GM23338 (cell line): Measurements from ENCODE around the gene ARF6. TPM values are rescaled to one million over a fixed set of nuclear protein-coding genes. Genes with fewer than 3 reads are reported as not detected.
A peak's percentile ranks its signal among the peaks of the same experiment; 100 is the strongest.

Source experiments
- ATAC-seq: fragments of 200-7000 bp; cut with Tn5 transposase; 3 replicates; pipeline ENCODE4 v1.9.1; 2020
- DNase-seq: peaks from one replicate; pipeline ENCODE4 v3.0.0-alpha.2; 2015; ENCODE audit warnings: low spot score
- H2AFZ ChIP-seq: fragments of 200-600 bp; sonication (generic); 2 replicates; pipeline ENCODE4 v1.8.0; 2016; ENCODE audit warnings: antibody characterized with exemption, mild to moderate bottlenecking, moderate library complexity
- H3F3A ChIP-seq: fragments of 200-600 bp; sonication (generic); replicated peaks from 2 replicates; pipeline ENCODE4 v1.8.0; 2017; ENCODE audit warnings: antibody characterized with exemption, mixed run types, low read depth
- H3K27ac ChIP-seq: fragments of 200-600 bp; sonication (generic); 2 replicates; pipeline ENCODE4 v1.6.1; 2016; ENCODE audit warnings: low read depth
- H3K27me3 ChIP-seq: fragments of 200-600 bp; sonication (generic); 2 replicates; pipeline ENCODE4 v1.8.0; 2016; ENCODE audit warnings: mild to moderate bottlenecking, mixed run types, moderate library complexity; ENCODE audit not compliant: insufficient read depth
- H3K36me3 ChIP-seq: fragments of 200-600 bp; sonication (generic); 2 replicates; pipeline ENCODE4 v1.8.0; 2016; ENCODE audit warnings: mild to moderate bottlenecking; ENCODE audit not compliant: insufficient read depth
- H3K4me1 ChIP-seq: fragments of 200-600 bp; sonication (generic); 2 replicates; pipeline ENCODE4 v1.8.0; 2016; ENCODE audit warnings: mild to moderate bottlenecking, moderate library complexity; ENCODE audit not compliant: insufficient read depth
- H3K4me2 ChIP-seq: fragments of 200-600 bp; sonication (generic); 2 replicates; pipeline ENCODE4 v1.7.1; 2017; ENCODE audit warnings: mixed run types
- H3K4me3 ChIP-seq: fragments of 200-600 bp; sonication (generic); 2 replicates; pipeline ENCODE4 v1.6.1; 2016; ENCODE audit warnings: mixed run types
- H3K79me2 ChIP-seq: fragments of 200-600 bp; sonication (generic); replicated peaks from 2 replicates; pipeline ENCODE4 v1.8.0; 2017; ENCODE audit warnings: mild to moderate bottlenecking; ENCODE audit not compliant: insufficient read depth
- H3K9me2 ChIP-seq: fragments of 200-600 bp; sonication (generic); 2 replicates; pipeline ENCODE4 v1.8.0; 2017; ENCODE audit not compliant: insufficient read depth
- H4K20me1 ChIP-seq: fragments of 200-600 bp; sonication (generic); replicated peaks from 2 replicates; pipeline ENCODE4 v1.8.0; 2017; ENCODE audit warnings: mild to moderate bottlenecking; ENCODE audit not compliant: insufficient read depth
- H3K27ac Mint-ChIP-seq: 2 replicates; pipeline ENCODE4 v1.8.0; 2020; ENCODE audit warnings: inconsistent platforms, mild to moderate bottlenecking, moderate library complexity, mixed read lengths
- H3K27me3 Mint-ChIP-seq: 3 replicates; pipeline ENCODE4 v1.8.0; 2022; ENCODE audit warnings: low read depth, mild to moderate bottlenecking, moderate library complexity, mixed read lengths, inconsistent platforms; ENCODE audit not compliant: insufficient read depth, poor library complexity
- H3K36me3 Mint-ChIP-seq: 3 replicates; pipeline ENCODE4 v1.8.0; 2021; ENCODE audit warnings: low read depth, mild to moderate bottlenecking, inconsistent platforms, moderate library complexity, mixed read lengths
- H3K4me1 Mint-ChIP-seq: 3 replicates; pipeline ENCODE4 v1.8.0; 2020; ENCODE audit warnings: mild to moderate bottlenecking, inconsistent platforms, mixed read lengths
- H3K4me3 Mint-ChIP-seq: 3 replicates; pipeline ENCODE4 v1.8.0; 2021; ENCODE audit warnings: moderate library complexity, mild to moderate bottlenecking, inconsistent platforms, mixed read lengths
- H3K9me3 Mint-ChIP-seq: 3 replicates; pipeline ENCODE4 v1.8.0; 2020; ENCODE audit warnings: moderate library complexity, mild to moderate bottlenecking, inconsistent platforms, mixed read lengths
- CREB1 ChIP-seq: fragments of 250-450 bp; sonication (Bioruptor Pico); IDR thresholded peaks from 2 replicates; pipeline ENCODE4 v1.5.0; 2020; ENCODE audit warnings: low read depth, mild to moderate bottlenecking, moderate library complexity
- ETS1 ChIP-seq: IDR thresholded peaks from 2 replicates; pipeline ENCODE4 v1.6.1; 2016; ENCODE audit warnings: antibody characterized with exemption
- JUNB ChIP-seq: IDR thresholded peaks from one replicate; pipeline ENCODE4 v1.6.1; 2016; ENCODE audit warnings: antibody characterized with exemption; ENCODE audit not compliant: unreplicated experiment
- NANOG ChIP-seq: IDR thresholded peaks from 2 replicates; pipeline ENCODE4 v1.6.1; 2016; ENCODE audit warnings: antibody characterized with exemption, borderline replicate concordance
- POLR2AphosphoS5 ChIP-seq: IDR thresholded peaks from 2 replicates; pipeline ENCODE4 v1.6.1; 2016; ENCODE audit warnings: antibody characterized with exemption, low read depth
- ZNF114 ChIP-seq: fragments of 250-450 bp; sonication (Bioruptor Pico); IDR thresholded peaks from 2 replicates; pipeline ENCODE4 v1.5.0; 2020; ENCODE audit warnings: mild to moderate bottlenecking, moderate library complexity
- ZNF331 ChIP-seq: fragments of 250-450 bp; sonication (Bioruptor Pico); IDR thresholded peaks from 2 replicates; pipeline ENCODE4 v1.5.0; 2020; ENCODE audit warnings: low read depth, mild to moderate bottlenecking, moderate library complexity
- polyA plus RNA-seq: library from polyadenylated mRNA; unstranded; fragments of >200 nt; fragmentation: Nextera tagmentation; extraction: Ambion mirVana; gene quantifications from 2 replicates; pipeline ENCODE4 v1.2.1, GENCODE V29; 2016
- total RNA-seq: library from RNA; depleted of rRNA; stranded (reverse); fragments of >200 nt; shearing (Covaris generic); gene quantifications from 2 replicates; pipeline ENCODE4 v1.2.3, GENCODE V29; 2014
- TF ChIP-seq, protein P1 (sequence below), 2 experiments: fragments of 200-600 bp in 1 of 2; sonication (generic) in 1 of 2; conservative IDR thresholded peaks; 2 replicates each; pipeline versions ENCODE4 v1.5.1 to v1.6.1; 2016 to 2017; ENCODE audit warnings: antibody characterized with exemption in 2 of 2, low read depth in 2 of 2, mild to moderate bottlenecking in 2 of 2, moderate library complexity in 1 of 2

Gene ARF6
- total and polyA plus RNA-seq, 2 experiments from 2014 or later: 47.8 to 73.1 TPM

GRCh38 chr14:49852301-49853157 lies 40.4 kb upstream of the ARF6 start, which contains the start of gene NEMF:
NEMF (minus strand) TSS chr14:49852788; CDS start chr14:49852753, 35 bp downstream.
- Histone ChIP-seq H3F3A (no peaks in the 10 kb centered on the region), H2AFZ (peak within 1 kb of the TSS; percentile 7; the same call in 1 of the 2 replicates), H3K27ac (peak within 1 kb of the TSS; percentile 16; the same call in 1 of the 2 replicates), H3K4me1 (no peaks in the 10 kb centered on the region), H3K36me3 (peaks cover 14% of the 10 kb centered on the region; the same call in 1 of the 2 replicates), H3K9me2 (no peaks in the 10 kb centered on the region), H4K20me1 (no peaks in the 10 kb centered on the region), H3K27me3 (no peaks in the 10 kb centered on the region), H3K79me2 (peaks cover 34% of the 10 kb centered on the region), H3K4me2 (peak within 1 kb of the TSS; percentile 76), H3K4me3 (peak within 1 kb of the TSS; percentile 72)
- H3K4me1 Mint-ChIP-seq: peaks cover 5% of the 10 kb centered on the region
- peaks cover 32% of the 10 kb centered on the region for H3K36me3 Mint-ChIP-seq
- H3K27me3 Mint-ChIP-seq: peaks cover 11% of the 10 kb centered on the region
- ATAC-seq (peak; percentile 86), DNase-seq (peak; percentile 97)
- TF ChIP-seq CREB1 (CRISPR knock-in tag): no peak
- TF ChIP-seq ZNF331: no peak
- peak; percentile 5; the same call in 1 of the 2 replicates for TF ChIP-seq NANOG
- peak; percentile 91 for TF ChIP-seq POLR2AphosphoS5
- TF ChIP-seq ZNF114 (CRISPR knock-in tag): peak; percentile 58; the same call in 1 of the 2 replicates
- TF ChIP-seq, protein P1, sequence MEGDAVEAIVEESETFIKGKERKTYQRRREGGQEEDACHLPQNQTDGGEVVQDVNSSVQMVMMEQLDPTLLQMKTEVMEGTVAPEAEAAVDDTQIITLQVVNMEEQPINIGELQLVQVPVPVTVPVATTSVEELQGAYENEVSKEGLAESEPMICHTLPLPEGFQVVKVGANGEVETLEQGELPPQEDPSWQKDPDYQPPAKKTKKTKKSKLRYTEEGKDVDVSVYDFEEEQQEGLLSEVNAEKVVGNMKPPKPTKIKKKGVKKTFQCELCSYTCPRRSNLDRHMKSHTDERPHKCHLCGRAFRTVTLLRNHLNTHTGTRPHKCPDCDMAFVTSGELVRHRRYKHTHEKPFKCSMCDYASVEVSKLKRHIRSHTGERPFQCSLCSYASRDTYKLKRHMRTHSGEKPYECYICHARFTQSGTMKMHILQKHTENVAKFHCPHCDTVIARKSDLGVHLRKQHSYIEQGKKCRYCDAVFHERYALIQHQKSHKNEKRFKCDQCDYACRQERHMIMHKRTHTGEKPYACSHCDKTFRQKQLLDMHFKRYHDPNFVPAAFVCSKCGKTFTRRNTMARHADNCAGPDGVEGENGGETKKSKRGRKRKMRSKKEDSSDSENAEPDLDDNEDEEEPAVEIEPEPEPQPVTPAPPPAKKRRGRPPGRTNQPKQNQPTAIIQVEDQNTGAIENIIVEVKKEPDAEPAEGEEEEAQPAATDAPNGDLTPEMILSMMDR (conservative IDR thresholded peaks at IDR 0.05; ENCODE audit: low read depth in 2 of 2): peak; percentile 74 to 96
- TF ChIP-seq ETS1: no peak
- peak within 1 kb of the TSS; percentile 99 for H3K4me3 Mint-ChIP-seq
- no peaks in the 10 kb centered on the region for H3K9me3 Mint-ChIP-seq
- H3K27ac Mint-ChIP-seq: peak within 1 kb of the TSS; percentile 98

GRCh38 chr14:49853158-49853477 lies 39.8 kb upstream of the ARF6 start:
- Histone ChIP-seq H3K27ac (no peak overlapping the region), H3K4me3 (peak overlapping the region; percentile 72), H3F3A (no peaks in the 10 kb centered on the region), H2AFZ (no peak overlapping the region), H3K4me1 (no peaks in the 10 kb centered on the region), H3K4me2 (peak overlapping the region; percentile 76), H3K27me3 (no peaks in the 10 kb centered on the region), H4K20me1 (no peaks in the 10 kb centered on the region), H3K9me2 (no peaks in the 10 kb centered on the region), H3K36me3 (peaks cover 14% of the 10 kb centered on the region; the same call in 1 of the 2 replicates), H3K79me2 (peaks cover 34% of the 10 kb centered on the region)
- DNase-seq: no peak
- Mint-ChIP-seq H3K9me3 (no peaks in the 10 kb centered on the region), H3K36me3 (peaks cover 29% of the 10 kb centered on the region), H3K4me1 (peaks cover 5% of the 10 kb centered on the region), H3K4me3 (peak overlapping the region; percentile 99), H3K27me3 (peaks cover 11% of the 10 kb centered on the region), H3K27ac (peak overlapping the region; percentile 98)
- TF ChIP-seq JUNB: no peak
- ATAC-seq: peak; percentile 21
